ENCODE measurements around the gene GATAD1.

Gene GATAD1

DNA sequence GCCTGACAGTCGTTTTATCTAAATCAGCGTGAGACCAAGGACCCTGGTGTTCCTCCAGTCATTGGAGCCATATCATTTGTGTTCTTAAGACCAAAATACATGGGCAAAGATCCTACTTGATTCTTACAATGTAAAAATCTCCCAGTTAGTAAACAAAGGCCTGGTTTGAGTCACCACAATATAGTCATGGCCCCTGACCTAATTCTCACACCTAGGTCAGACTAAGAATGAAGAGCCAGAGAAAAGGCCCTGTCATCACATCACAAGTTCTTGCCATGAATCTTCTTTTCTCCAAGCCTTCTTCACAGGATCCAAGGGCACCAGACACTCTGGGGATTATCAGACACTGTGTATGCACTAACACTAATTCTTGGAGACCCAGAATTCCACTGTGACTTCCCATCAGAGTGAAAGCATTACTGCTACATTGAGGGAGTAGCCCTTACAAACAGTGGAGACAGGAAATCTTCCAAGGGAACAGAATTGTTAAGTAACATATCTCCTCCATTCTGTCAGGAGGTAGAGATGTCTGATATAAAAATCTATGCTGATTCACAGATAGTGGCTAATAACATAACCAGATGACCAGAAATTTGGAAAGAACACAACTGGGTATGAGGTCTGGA is 38.1 kb downstream of the GATAD1 start:
- no peak for DNase-seq

DNA sequence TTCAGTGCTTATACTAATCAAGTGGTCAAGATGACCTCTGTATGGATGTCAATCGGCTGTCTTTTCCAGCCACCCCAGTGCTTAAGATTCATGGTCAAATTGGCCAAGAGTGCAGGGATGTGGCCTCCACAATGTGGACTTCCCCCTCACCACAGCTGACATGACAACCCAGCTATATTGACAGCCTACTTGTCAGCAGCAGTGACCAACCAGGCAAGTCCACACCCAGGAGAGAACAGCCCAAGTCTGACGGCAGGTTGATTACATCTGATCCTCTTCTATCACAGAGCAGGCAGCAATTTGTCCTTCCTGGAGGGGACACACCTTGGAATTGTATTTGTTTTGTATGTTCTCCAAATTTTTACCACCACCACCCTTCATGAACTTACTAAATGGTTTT is 38.7 kb downstream of the GATAD1 start:
- no peak for DNase-seq

DNA sequence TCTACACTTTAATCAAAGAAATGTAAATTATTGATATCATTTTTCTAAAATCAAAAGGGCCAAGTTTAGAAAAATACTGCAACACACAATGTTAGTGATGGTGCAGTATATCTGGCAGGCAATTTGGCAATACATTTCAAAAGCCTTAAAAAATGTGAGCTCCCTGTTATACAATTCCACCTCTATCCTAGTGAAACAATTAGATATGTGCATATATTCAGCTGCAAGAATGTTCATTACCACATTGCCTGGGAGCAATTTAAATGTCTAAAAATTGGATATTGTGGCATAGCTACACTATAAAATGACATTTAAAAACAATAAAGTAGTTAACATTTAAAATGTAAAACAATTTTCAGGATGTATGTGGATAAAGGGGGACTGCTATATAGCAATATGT is 40.5 kb downstream of the GATAD1 start:
- no peak for DNase-seq

DNA sequence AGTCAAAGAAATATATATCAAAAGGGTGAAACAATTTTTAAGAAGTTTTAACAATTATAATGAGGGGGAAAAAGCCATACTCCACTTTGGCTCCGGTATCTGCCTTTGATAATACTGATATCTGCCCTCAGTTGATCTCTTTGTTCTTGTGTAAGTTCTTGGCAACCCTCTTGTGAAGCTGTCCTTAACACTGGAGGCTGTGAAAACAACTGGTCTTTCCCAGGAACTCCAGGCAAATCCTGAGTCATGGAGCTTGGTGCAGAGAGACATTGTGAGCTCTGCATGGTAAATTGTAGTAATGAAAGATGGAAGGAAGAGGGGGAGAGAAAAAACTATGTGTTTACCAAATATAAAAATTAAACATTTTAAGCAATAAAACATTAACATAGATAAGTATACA is 42.4 kb downstream of the GATAD1 start:
- DNase-seq: no peak

DNA sequence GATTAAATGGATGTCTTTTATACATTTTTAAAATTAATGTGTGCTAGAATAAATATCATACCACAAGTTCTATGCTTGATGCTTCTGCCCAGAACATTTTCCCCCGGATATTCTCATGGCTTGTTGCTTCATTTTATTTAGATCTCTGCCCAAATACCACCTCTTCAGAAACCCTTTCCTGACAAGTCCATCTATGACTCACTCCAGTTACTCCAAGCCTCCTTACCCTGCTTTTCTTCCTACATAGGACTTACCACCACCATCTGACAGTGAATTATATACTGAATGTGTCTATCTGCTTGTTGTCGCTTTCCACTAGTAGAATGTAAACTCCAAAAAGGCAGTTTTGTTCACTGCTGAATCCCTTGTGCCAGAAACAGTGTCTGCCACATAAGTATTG is 49.6 kb downstream of the GATAD1 start:
- no peak for DNase-seq

DNA sequence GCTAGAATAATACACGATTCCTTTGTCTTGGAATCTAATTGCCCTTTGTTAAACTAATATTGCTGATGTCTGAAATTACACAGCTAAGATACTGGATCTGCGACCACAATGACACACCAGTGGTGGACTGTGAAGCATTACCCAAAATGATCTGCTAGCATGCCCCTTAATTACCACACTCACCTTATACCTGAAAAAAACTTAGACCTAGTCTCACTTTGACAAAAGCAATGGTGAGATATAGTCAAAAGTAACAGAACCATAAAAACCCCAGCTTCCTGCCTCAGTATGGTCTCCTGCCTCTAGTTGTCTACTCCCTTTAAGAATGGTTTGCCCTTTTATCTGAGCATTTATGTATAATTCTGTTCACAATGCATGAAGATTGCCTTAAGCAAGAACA is 51.3 kb downstream of the GATAD1 start:
- no peak for DNase-seq

DNA sequence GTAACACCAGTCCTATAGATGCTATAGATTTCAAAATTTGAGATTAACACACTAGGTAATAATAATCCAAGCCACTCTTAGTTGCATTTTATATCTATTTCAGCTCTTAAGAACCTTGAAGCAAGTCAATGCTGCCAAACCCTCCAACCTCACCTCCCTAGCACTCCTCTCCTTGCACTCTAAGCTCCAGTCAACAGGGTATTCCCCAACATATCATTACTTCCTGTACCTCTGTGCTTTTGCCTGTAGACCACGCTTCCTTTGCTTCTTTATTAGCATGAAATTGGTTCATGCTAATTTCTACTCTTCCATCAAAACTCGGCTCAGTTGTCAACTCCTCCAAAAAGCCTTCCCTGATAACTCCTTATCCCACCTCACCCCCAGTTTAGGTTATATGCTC is 56.5 kb downstream of the GATAD1 start:
- DNase-seq: no peak

DNA sequence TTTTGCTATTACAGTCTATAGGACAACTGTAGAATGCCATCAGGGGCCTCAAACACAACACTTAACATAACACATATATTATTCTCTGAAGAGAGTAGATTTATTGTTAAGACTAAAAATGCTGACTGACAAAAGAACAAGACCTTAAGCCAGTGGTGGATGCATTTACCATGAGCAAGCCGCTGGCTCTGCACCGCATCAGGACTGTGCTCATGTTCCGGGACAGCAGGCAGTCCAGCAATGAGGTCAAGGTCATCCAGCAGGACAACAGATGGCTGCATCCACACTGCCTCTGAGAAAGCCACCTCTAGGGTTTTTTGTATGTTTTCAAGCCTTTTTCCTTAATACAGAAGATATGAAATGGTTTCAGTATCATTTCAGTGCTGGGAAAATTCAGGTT is 57.3 kb downstream of the GATAD1 start:
- no peak for DNase-seq

DNA sequence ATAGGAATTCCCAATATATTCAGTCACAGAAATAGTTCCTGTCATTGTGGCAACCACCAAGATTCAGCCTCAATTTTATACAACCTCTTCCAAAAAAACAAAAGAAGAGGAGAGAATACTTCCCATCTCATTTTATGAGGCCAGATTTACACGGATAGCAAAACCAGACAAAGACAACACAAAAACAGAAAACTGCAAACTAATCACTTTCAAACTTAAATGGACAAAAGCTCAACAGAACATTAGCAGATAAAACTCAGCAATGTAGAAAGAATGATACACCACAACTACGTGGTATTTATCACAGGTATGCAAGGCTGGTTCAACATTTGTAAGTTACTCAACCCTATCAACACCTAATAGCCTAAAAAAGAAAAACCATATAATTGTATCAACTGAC is 59.1 kb downstream of the GATAD1 start:
- DNase-seq: no peak

DNA sequence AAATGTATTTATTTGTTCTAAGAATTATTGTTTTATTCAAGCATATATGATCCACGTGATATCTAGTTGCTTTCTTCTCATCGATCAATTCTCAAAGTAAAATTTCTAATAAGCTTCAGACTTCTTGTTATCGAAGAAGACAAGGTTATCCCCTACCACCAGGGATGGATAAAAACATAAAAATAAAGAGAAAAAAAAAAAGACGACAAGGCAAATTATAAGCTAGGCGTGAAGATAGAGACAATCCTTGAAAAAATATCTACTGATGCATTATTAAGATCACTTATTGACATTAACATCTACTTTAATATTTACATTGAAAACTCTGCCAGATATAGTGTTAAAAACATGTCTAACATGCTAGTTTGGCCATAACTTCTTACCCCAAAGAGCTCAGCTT is 61.7 kb downstream of the GATAD1 start:
- no peak for DNase-seq

Data from CD4-positive, alpha-beta T cell treated with Interleukin-15 for 1 hour (primary cell).